SK-N-DZ (cell line): Measurements from ENCODE around the gene DPF1.

ENCODE experiments used
- DNase-seq: peaks from one replicate; pipeline ENCODE4 v3.0.0-alpha.2; 2015; ENCODE audit warnings: low spot score

DPF1 gene

DNA sequence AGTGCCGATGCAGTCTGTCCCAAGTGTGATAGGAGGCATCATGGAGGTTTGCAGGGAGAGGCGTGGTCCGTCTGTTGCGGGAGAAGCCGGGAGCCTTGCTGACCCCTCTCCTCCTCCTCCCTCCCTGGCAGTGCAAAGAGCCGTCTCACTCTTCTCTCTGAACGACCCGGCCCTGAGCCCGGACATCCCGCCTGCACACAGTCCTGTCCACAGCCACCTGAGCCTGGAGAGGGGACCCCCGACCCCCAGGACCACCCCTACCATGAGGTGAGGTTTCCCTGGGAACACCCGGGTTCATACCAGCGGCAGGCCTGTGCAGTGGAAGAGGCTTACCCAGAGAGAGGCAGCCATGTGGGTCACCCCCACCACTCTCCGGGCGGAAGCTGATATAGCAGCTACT lies 22.3 kb downstream of the DPF1 start:
- no peak for DNase-seq

DNA sequence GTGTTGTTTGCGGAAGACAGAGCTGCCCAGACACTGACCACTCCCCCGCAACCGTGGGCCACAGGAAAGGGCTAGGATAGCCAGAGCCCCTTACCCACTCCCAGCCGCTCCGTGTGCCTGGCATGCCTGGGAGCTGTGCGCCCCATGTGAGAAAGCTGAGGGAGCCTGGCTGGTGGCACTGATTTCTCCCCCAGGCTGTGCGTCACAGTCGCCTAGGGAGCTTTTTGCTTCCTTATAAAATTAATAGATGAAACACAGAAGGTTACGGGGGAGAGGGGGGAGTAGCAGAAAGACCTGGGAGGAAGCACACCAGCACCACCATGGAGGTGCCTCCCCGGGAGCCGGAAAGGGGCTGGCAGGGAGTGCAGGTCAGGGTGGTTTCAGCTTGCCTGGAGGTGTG lies 24.7 kb downstream of the DPF1 start:
- no peak for DNase-seq

DNA sequence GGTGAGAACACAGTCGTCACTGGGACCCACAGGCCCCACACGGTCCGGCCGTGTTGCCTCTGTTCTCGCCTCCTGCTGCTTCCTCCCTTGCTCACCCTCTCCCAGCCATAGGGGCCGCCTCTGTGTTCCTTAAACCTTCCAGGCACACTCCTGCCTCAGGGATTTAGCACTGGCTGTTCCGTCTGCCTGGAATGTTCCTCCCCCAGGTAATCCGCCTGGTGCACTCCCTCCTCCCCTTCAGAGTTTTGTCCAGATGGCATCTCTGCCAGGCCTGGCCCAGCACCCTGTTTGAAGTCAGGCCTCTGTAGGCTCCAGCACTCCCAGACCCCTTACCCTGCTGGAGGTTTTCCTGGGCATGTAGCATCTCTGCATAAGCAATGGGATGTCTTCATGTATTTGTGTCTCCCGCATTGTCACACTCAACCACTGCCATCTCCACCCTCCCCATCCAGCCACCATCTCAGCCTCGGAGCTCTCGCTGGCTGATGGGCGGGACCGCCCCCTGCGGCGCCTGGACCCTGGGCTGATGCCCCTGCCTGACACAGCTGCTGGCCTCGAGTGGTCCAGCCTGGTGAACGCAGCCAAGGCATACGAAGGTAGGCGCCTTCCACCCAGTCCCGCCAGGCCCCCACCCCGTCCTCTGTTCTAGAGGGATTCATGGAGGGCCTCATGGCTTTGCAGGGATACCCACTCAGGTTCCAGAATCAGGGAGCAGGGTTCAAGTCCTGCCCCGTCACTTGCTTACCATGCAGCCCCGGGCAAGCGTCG lies 25.9 kb downstream of the DPF1 start:
- DNase-seq: no peak

DNA sequence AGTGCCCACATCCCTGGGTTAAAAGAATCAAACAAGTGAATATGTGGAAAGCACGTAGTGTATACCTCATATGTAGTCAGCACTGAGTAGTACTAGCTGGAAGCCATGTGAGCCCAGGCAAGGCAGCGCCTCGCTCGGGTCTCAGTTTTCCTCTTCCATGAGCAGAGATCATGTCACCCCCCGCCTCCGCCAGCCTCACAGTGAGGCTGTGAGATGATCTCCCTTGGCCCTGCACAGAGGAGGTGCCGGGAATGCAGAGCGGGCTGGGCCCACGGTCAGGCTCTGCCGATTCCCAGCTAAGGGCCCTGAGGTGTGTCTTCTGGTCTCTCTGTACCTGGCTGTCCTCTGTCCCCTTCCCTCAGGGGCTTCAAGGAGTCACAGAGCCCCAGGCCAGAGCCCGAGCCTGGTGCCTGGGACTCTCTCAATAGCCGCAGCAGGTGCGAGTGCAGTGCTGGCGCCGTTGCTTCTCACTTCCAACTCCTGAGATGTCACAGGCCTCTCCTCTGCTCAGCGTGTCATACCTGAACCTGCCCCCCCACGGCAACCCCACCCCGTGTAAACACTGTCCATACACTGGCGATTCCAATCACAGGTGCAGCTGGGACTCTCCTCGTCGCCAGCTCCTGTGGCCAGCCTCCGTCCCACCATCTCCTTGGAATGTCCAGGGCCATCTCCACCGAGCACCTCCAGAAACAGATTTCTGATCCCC lies 26.9 kb downstream of the DPF1 start:
- DNase-seq: no peak

DNA sequence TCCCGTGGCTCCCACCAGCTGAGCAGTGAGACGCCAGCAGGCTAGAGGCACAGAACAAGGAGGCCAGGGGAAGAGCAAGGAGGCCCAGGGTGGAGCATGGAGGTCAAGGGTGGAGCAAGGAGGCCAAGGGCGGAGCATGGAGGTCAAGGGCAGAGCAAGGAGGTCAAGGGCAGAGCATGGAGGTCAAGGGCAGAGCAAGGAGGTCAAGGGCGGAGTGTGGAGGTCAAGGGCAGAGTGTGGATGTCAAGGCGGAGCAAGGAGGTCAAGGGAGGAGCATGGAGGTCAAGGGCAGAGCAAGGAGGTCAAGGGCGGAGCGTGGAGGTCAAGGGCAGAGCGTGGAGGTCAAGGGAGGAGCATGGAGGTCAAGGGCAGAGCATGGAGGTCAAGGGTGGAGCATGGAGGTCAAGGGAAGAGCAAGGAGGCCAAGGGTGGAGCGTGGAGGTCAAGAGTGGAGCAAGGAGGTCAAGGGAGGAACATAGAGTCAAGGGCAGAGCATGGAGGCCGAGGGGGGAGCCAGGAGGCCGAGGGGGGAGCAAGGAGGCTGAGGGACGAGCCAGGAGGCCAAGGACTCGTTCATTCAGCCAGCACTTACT lies 27.7 kb downstream of the DPF1 start:
- DNase-seq: no peak

DNA sequence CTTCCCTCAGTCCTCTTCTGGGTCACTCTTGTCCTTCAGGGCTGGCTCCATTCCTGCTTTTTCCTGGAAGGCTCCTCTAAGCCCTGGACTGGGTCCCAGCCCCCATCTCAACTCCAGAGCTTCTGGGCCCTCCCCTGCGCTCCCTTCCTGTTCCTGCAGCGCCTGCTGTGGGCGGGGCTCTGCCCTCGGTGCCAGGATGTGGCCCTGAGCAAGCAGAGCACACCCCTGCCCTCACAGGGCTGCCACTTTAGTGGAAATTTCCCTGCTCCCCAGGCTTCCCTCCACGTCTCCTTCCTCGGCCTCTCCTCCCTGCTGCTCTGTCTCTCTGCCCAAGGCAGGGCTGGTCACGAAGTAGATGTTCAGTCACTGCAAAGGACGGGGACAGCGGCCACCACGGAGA lies 28.8 kb downstream of the DPF1 start:
- no peak for DNase-seq

DNA sequence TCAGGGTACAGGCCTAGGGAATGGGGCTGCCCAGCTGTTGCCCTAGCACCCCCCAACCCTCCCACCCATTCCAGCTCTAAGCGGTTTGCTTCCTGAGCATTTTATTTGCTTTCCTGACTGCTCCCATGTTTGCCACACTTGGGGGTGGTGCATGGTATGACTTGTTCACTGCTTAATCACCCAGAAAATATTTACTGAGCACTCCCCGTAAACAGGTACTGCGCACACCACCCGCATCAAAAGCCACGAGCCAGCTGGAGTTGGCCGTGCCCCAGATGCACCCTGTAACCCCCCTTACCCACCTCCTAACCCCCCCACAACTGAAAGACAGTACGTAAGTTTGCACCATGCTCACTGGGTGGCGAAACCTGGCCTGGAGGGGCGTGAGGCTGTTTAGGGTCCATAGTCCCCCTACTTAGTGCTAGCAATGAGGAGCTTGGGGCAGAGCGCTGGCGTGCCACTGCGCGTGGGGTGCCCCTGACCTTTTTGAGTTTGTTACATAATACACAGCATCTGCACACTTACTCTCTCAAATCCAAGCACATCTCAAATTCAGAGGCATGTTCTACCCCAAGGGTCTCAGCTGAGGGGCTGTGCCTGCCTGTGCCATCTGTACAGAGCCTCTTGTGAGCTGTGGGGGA lies 29.8 kb downstream of the DPF1 start:
- DNase-seq: no peak

DNA sequence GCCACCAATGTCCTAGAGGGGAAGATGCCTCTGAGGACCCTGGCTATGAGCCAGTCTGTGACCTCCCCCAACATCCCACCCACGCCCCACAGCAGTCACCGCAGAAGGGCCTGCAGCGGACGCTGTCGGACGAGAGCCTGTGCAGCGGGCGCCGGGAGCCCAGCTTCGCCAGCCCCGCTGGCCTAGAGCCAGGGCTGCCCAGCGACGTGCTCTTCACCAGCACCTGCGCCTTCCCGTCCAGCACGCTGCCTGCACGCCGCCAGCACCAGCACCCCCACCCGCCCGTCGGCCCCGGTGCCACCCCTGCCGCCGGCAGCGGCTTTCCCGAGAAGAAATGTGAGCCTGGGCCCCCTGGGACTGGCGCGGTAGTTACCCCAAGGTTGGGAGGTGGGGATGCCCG lies 30.6 kb downstream of the DPF1 start:
- DNase-seq: no peak

DNA sequence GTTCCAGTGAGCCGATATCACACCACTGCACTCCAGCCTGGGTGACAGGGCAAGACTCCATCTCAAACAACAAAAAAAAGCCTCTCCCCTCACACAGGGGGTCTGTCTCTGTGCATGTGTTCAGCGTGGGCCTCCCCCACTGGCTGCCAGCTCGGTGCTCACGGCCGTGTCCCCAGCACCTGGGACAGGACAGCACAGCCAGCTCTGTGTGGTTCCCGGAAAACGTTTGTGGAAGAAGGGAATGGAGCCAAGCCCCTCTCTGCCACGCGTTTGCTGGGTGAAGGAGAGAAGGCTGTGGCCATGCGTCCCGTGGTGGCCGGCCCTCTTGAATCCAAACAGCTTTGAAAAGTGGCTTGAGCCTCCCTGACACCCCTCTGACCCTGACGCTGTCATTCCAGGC lies 32.3 kb downstream of the DPF1 start:
- DNase-seq: no peak

DNA sequence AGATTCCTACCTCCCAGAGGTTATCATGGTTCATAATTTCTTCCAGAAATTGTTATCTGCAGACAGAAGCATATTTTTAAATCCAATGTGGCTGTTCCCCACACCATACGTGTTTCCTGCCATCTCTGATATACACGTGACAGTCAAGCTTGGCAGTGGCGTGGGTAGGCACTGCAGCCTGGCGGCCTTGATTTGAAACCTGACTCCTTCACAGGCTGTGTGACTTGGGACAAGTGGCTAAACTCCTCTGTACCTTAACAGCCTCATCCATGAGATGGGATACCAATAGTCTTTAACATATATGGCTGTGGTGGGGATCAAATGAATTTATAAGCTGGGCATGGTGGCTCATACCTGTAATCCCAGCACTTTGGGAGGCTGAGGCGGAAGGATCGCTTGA lies 33.2 kb downstream of the DPF1 start:
- DNase-seq: no peak

DNA sequence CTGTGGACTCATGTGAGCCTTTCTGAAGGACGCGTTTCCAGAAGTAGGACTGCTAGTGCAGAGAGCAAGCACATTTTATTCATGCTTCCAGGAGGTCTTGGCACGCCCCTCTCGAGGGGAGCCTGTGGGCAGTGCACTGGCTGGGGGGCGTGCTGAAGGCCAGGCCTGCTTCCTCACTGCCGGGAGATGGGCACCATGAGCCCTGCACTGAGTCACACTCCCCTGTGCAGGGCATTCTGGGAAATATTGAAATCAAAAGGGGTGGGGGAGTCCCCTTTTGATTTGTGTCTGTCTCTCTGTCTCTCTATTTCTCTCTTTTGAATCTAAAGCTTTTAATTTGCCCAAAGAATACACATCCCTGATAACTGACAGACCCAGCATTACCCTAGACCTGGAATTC lies 34.0 kb downstream of the DPF1 start:
- DNase-seq: no peak

DNA sequence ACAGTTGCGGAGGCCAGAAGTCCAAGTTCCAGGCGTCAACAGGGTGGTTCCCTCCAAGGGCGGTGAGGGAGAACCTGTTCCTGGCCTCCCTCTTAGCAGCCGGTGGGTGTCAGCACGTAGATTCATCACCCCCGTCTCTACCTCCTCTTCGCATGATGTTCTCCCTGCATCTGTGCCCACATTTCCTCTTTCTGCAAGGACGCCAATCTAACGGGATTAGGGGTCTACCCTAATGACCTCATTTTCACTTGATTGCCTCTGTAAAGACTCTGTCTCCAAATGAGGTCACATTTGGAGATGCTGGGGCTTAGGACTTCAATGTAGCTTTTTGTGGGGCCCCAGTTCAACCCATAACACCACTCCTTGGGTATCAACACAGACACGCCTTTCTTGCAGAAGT lies 38.5 kb downstream of the DPF1 start:
- DNase-seq: no peak

DNA sequence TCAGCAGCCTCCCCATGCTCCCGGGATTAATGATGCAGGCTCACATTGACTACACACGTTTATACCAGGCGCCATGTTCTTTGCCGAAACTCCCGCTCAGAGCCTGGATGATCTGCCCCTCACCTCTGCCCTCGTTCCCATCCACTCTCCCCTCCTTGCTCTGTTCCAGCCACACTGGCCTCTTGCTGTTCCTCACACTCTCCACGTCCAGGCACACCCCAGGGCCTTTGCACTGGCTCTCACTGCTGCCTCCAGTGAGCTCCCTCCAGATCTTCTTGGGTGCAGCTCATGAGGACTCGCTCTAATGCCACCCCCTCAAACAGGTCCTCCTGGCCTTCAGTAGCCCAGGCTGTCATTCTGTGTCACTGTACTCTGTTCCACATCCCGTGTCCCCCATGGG lies 39.2 kb downstream of the DPF1 start:
- DNase-seq: no peak

DNA sequence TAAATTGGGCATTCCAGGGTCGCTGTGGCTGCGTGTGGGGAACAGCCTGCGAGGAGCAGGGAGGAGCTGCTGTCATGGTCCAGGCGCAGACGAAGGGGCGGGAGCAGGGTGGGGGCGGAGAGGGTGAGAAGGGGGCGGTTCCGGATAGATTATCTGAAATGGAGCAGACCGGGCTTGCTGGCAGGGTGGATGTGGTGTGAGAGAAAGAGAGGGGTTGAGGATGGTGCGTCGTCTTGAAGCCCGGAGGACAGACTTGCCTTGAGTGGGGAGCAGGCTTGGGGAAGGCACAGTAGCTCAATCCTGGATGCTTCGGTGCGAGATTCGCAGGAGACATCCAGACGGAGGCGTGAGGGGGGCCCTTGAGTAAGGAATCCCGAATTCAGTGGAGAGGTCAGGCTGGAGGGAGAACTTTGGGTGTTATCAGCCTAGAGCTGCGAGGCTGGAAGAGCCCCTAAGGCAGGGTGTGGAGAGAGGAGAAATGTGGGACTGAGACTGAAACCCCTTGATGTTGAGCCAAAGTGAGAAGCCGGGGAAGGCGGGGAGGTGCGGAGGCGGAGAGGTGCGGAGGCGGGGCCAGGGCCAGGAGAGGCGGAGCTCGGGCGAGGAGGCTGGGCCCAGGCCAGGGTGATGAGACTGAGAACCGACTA lies 40.6 kb downstream of the DPF1 start:
- DNase-seq: no peak

DNA sequence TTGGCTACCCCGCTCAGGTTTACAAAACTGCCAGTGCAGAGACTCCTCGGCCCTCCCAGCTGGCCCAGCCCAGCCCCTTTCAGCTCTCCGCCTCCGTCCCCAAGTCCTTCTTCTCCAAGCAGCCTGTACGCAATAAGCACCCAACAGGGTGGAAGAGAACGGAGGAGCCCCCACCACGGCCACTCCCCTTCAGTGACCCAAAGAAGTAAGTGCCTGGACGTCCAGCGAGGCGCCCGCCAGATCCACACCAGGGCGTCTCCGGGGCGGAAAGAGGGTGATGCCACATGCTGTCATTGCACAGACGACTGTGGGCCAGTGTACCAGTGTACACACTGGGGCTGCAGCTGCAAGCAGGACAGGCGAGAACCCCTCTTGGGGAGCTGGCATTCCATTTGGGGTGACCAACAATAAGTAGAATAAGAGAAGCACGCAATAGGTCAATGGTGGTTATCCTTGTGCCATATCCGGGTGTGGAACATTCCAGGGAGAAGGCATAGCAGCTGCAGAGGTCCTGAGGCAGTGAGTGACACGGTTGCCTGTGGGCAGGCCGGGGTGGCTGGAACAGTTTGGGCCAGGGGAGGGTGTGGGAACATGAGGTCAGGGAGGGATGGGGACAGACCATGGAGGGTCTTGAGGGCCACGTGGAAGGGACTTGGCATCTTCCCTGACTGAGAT lies 41.3 kb downstream of the DPF1 start:
- no peak for DNase-seq

DNA sequence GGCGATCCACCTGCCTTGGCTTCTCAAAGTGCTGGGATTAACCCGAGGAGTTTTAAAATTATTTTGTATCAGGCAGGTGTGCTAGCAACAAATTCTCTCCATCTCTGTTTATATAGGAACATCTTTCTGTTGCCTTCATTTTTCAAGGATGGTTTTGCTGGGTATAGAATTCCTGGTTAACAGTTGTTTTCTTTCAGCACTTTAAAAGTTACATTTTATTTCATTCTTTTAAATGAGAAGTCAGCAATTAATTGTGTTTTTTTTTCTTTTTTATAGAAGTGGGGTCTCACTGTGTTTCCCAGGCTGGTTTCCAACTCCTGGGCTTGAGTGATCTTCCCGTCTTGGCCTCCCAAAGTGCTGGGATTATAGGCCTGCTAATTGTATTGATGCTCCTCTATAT lies 44.0 kb downstream of the DPF1 start:
- DNase-seq: no peak

DNA sequence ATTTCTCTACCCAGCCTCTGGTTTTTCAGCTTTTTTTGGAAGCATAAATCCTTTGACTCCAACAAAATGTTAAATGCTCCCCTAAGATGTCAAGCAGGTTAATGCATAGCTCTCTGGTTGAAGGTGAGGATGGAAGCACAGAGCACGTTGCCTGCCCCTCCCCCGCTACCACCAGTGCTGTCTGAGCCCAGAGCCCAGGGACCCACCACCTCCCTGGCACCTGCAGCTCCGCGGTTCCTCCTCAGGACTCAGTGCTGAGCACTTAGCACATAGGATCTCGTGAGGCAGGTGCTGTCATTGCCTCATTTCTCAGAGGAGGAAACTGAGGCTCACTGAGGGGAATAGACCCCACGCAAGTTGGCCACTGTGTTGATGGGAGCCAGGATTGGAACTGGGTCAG lies 48.6 kb downstream of the DPF1 start:
- no peak for DNase-seq

DNA sequence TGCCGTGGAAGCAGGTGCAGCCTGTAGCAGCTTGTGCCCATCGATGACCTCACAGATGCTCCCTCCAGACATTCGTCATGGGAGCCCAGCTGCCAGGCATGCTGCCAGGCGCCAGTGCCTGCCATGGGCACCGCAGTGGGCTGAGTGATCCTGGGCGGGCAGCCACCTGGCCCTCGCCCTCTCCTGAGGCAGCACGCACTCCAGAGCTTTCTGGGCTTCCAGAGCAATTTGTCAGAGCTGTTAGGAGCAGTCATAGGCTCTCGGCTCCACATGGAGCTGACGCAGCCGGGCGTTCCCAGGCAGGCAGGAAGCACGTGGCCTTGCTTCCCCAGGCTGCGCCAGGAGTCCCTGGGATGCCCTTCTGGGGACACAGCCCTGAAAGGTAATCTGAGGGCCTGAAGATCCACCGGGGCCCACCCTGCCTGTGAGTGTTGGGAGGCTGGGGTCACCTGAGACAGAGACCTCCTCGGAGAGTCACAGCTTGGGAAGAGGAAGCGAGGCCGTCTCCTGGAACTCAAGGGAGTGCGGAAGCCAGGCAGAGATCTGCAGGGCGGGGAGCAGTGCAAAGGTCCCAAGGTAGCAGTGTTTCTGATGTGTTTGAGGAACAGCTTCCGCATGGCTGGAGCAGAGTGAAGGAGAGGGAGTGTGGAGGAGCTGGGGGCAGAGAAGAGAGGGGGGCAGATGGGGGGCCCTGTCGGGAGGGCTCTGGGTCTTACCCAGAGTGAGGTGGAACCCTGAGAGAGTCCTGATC lies 50.6 kb downstream of the DPF1 start:
- no peak for DNase-seq

DNA sequence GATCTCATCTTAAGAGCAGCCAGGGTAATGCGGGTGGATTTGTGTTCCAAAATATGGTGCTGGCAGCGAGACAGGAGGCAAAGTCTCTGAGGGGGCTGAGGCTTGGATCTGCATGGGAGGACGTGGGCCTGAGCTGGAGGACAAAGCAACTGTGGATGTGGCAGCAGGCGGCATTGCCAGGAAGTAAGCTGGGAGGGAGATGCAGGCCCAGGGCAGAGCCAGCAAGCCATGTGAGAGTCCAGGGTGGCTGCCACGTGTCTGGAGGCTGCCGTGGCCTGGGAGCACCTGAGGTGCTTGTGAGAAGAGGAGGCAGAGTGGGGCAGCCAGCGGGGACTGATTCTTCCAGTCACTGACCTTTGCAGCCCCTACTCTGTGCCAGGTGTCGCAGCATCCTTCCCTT lies 52.0 kb downstream of the DPF1 start:
- DNase-seq: no peak

DNA sequence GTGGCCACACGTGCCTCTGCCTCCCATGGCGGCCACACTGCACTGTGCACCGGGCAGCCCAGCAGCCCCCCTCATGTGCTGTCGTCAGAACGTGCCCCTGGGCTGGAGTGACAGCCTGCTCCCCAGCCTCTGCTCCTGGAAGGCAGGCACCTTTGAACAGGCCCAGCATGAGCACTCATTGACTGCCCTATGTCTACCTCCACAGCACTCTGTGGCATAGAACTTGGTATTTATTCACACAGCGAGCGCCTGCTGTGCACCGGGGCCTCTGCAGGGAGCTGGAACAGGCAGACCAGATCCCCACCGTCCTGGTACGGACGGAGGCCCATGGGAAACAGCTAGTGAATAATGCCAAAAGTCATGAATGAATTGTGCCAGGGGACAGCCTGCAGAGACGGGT lies 53.7 kb downstream of the DPF1 start:
- no peak for DNase-seq

DNA sequence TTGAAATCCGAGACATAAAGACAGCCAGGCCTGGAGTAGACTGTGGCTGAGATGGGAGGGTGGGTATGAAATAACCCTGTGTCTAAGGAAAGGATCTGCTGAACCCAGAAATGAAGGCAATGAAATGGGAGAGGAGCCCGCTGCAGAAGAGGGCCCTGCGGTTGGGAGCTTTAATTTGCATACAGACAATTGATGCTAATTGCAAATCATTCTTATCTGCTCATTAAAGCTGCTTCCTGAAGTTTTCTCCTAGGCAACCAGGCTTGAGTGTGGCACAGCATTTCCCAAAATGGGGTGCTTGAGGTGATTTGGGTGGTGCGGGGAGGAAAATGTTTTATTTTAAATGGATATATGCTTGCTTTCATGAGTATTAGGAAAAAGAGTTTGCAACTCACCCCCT lies 55.4 kb downstream of the DPF1 start:
- no peak for DNase-seq
